ENCODE data around the gene TNP2.
"Not testable (repeated sequence)": the region's sequence is repeated elsewhere in the genome, so short reads cannot be mapped to it uniquely, and the experiment has no call there.

Gene TNP2

DNA sequence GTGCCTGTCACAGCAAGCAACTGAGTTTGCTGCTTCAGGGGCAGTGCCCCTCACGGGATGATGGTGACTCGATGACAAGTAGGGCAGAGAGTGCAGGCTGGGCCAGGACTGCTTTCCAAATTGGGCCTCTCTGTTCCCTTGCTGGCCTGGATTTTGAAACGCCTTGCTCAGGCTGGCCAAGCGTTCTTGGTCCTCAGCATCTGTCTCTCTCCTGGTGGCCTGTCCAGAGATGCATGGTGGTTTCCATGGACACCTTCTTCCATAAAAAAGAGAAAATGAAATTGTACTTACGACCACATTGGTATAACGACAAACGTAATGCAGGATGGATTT is 31.4 kb upstream of the TNP2 start:
- no peak for DNase-seq (ENCODE audit: low spot score)

DNA sequence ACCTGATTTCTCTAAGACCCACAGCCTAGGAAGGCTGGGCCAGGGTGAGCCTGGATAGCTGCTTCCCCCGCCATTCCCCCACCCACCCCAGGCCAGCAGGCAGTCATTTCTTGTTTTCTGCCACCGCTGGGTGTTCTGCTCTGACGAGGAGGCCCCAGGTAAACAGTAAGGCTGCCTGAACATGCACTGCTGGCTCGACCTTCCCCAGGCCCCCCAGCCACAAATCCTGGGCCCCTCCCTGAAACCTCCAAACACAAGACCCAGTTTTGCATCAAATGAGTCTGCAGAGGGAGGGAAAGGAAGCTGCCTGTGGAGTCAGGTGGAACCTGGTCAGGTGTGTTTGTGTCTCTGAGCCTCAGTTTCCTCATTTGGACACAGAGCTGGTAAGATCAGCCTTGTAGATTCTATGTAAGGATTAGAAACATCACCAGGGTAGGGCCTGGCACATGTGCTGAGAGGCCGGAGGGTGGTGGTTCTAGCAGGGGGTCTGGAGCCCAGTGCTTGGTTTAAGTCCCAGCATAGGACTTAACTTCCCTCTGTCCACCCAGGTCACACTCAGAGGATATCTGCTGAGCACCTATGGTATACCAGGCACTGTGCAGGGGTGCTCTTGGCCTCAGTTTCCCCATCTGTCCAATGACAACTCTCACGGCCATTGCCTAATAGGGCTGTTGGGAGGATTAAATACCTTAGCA is 30.9 kb upstream of the TNP2 start:
- no peak for DNase-seq (ENCODE audit: low spot score)

DNA sequence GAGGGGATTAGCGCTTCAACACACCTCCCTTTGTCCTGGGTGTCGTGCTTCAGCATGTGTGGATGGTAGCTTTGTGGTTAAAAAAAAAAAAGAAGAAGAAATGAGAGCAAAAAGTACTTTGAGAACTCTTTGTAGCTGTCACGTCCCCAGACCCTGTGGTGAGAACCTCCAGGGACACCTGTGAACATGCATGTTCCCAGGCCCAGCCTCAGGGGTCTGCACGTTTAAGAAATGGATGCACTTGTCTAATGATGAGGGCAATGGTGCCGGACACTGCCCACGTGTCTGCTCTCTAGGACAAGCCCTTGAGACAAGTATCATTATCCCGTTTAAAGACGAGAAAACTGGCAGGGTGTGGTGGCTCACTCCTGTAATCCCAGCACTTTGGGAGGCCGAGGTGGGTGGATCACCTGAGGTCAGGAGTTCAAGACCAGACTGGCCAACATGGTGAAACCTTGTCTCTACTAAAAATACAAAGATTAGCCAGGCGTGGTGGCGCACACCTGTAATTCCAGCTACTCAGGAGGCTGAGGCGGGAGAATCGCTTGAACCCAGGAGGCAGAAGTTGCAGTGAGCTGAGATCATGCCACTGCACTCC is 29.9 kb upstream of the TNP2 start:
- not testable (repeated sequence) for DNase-seq (ENCODE audit: low spot score)

DNA sequence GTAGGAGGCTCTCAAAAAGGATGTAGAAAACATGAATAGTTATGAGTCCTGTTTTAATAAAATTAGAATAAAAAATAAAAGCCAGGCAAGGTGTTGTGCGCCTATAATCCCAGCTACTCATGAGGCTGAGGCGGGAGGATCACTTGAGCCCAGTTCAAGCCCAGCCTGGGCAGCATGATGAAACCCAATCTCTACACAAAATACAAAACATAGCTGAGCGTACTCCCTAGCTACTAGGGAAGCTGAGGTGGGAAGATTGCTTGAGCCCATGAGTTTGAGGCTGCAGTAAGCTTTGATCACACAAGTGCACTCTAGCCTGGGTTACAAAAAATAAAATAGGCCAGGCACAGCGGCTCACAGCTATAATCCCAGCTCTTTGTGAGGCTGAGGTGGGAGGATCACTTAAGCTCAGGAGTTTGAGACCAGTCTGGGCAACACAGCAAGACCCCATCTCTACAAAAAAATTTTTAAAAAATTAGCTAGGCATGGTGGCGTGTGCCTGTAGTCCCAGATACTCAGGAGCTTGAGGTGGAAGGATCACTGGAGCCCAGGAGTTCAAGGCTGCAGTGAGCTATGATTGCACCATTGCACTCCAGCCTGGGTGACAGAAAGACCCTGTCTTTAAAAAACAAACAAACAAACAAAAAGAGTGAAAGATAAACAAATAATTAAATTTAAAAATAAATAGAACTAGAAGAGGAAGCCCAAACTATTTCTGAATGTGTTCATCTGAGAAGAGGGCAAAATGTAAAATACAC is 29.2 kb upstream of the TNP2 start:
- DNase-seq (ENCODE audit: low spot score) = no peak

DNA sequence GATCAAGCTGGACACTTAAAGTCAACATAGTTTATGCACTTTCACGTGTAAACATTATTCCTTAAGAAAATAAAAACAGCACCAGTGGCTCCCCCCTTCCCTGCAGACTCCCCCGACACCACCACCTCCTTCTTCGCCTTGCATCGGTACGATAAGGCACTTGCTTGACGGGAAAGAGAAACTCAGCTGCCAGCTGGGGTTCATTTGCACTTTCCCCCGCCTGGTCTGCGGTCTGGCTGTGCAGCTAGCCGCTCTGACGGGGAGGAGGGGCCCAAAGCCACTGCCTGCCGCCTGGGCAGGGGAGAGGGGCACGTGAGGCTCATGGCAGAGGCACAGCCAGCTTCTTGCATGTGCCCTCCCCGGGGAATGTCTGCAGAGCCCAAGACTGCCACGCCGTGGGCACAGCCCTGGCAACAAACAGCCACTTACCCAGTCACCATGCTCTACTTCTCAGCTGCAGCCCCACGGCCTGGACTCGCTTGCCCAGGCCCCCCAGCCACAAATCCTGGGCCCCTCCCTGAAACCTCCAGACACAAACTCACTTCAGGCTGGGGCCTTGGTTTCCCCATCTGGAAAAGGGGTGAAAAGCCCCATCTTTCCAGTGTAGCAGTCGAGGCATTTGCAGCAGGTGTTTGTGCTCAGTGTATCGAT is 28.5 kb upstream of the TNP2 start:
- no peak for DNase-seq (ENCODE audit: low spot score)

DNA sequence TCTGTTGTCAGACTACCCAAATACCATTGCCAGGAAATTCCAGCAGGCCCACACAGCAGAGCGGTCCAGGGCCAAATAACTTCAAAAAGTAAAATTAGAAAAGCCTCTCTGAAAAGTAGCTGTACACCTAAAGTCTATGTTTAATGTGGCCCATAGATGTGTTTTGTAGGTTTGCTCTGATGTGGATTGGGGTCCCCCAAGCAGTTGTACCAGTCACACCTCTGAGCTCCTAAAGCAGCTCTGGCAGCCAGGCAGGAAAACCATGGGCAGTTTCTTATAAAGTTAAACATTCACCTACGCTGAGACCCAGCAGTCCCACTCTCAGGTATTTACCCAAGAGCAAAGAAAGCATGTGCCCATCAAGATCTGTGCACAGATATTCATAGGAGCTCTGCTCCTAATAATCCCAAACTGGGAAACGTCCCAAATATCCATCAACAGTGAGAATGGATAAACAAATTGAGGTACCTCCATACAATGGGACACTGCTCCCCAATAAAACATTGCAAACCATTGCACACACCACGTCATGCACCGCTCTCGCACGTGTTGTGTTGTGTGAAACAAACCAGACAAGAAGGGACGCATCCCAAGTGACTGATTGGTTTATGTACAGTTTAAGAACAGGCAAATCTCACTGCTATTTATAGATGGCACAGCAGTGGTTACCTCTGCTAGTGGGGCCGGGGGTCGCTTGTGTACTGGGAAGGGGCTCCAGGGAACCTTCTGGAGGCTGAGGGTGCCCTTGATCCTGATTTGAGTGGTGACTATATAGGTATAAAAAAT is 27.8 kb upstream of the TNP2 start:
- DNase-seq (ENCODE audit: low spot score) = no peak

DNA sequence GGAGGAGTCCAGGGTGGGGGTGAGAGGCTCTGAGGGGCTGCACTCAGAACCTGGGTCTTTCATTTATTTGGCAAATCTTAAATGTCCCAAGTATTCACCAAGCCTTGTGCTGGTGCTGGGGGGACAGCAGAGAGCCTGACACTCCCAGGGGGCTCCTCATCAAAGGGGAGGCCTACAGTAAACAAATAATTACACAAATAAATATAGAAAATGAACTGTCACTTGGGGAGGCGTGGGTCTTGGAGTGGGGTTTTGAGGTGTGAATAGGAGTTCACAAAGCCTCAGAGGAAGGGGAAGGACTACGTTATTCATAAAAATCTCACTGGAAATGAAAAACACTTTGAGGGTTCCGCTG is 27.2 kb upstream of the TNP2 start:
- no peak for DNase-seq (ENCODE audit: low spot score)

- DNase-seq (ENCODE audit: low spot score) = no peak
Measured at GRCh38 chr16:11295672-11296071, 26.5 kb upstream of the TNP2 start.

DNA sequence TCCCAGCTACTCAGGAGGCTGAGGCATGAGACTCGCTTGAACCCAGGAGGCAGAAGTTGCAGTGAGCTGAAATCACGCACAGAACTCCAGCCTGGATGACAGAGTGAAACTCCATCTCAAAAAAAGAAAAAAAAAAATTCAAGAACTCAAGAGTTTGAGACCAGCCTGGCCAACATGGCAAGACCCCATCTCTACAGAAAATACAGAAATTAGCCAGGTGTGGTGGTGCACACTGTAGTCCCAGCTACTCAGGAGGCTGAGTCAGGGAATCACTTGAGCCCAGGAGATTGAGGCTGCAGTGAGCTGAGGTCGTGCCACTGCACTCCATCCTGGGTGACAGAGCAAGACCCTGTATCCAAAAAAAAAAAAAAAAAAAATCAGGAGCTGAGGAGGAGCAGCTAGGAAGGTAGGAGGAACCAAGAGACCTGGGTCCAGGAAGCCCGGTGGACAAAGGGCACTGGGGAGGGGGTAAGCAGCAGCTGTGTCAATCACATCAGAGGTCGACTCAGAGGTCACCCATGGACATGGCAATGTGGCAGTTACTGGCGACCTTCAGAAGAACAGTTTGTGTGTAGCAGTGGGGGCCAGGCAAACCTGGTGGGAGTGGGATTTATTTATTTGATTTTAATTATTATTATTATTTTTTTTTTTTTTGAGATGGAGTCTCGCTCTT is 23.1 kb upstream of the TNP2 start:
- DNase-seq (ENCODE audit: low spot score) = no peak

GRCh38 chr16:11291091-11291703 is 22.1 kb upstream of the TNP2 start:
- DNase-seq (ENCODE audit: low spot score) = no peak

GRCh38 chr16:11290102-11290893 is 21.2 kb upstream of the TNP2 start:
- DNase-seq (ENCODE audit: low spot score) = no peak

DNA sequence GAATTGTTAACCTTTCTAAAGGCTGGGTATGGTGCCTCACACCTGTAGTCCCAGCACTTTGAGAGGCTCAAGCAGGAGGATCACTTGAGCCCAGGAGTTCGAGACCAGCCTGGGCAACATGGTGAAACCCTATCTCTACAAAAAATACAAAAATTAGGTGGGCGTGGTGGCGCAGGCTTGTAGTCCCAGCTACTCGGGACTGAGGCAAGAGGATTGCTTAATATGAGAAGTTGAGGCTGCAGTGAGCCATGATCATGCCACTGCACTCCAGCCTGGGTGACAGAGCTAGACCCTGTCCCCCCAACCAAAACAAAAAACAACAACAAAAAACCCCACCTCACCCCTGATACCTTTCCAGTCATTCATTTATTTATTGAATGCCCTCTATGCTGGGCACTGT is 20.6 kb upstream of the TNP2 start:
- not testable (repeated sequence) for DNase-seq (ENCODE audit: low spot score)

DNA sequence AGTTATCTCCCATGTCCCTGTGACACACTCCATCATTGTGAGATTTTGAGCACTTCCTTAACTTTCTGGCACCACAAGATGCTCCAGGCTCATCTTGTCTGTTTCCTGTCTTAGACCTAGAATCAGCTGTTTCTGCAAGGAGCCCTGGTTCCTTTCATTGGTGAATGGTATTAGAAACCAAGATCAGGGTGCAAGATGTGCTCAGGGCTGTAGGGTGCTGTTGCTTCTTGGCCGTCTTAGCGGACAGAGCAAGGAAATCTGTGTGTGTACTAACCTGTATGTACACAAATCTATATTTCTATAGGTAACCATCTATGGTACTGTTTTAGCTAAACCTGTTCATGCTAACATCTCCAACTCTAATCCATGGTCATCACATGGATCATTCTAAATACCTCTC is 20.1 kb upstream of the TNP2 start:
- DNase-seq (ENCODE audit: low spot score) = no peak

DNA sequence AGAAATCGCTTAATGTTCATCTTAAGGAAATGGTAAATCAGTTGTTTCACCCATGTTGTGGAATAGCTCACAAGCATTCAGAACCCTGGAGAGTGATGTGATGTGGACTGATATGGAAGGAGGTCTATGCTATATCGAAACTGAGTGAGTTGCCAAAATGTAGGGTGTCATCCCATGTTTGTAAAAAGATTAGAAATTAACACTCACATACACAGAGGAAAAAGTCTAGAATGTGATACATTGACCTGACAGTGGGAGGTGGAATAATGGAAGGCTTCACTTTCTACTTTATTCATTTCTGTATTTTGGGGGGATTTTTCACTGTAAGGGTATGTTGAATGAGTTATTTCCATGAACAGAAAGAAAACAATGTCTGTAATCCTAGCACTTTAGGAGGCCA is 16.7 kb upstream of the TNP2 start:
- no peak for DNase-seq (ENCODE audit: low spot score)

GRCh38 chr16:11283820-11284248 is 14.7 kb upstream of the TNP2 start:
- DNase-seq (ENCODE audit: low spot score) = no peak

DNA sequence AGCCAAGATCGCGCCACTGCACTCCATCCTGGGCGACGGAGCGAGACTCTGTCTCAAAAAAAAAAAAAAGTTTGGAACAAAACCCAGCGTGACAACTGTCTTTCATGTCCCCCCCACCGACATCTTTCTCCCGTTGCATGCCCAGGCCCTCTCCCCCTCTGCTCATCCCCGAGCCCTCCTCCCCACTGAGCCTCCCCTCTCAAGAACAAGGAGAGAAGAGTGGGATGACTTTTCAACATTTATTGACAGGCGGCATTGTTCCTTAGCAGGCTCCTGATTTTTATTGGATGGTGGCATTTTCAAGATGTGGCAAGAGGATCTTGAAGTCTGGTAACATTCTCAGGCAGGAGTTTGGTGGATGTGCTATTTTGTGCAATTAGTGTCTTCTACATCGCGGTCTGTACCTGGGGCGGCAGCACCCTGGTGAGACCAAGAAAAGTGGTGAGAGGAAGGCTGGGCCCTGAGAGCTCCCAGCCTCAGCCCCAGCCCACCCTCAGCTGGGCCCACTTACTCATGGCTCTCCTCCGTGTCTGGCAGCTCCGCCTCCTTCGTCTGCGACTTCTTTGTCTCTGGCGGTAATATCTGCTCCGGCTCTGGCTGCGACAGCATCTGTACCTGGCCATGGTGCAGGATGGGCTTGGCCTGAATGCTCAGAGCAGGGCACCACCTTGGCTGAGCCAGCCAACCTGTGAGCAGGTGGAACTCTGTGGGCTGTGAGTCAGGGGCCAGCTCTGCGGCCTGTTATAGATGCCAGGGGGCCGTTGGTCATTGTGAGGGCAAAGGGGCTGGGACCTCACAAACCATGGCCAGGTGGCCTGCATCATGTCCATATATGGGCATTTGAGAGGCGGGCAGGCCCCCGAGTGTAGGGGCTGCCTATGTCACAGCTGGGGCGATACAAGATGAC is 11.7 kb upstream of the TNP2 start, which contains the start of gene PRM1:
Gene PRM1, minus strand, starts transcription at position 715 of the 907 bp plus-strand sequence. Its CDS starts 92 bp downstream, at position 623.
- DNase-seq (ENCODE audit: low spot score) = no peak

DNA sequence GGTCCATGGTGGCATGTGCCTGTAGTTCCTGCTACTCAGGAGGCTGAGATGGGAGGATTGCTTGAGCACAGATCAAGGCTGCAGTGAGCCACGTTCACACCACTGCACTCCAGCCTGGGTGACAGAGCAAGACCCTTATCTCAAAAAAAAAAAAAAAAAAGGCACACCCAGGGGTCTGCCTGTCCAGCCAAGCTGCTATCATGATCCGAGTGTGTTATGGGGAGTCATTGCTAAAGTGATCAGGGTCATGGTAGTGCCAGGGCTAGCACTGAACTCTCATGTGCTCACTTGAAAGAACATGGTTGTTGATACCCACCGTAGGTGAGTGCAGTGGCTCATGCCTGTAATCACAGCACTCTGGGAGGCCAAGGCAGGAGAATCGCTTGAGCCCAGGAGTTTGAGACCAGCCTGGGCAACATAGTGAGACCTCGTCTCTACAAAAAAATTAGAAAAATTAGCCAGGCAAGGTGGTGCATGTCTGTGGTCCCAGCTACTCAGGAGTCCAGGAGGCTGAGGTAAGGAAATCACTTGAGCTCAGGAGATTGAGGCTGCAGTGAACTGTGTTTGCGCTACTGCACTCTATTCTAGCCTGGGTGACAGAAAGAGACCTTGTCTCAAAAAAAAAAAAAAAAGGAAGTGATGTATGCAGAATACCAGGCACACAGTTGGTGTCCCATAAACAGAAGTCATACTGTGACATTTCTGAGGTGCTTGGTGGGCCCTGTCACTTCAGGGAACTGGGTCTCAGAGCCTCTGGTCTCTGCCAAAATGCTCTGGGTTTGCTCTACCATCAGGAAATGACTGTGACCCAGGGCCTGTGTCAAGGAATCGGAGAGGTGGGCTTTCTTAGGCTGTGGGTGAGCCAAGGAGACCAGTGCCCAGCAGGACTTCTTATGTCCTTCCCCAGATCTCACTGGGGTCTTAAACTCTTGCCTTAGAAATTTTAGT is 9.8 kb upstream of the TNP2 start:
- no peak for DNase-seq (ENCODE audit: low spot score)
